Activated CD8-positive, alpha-beta T cell treated with anti-CD3 and anti-CD28 coated beads, Interleukin-2, amount 10 ng/mL, durations not matched to agents 7 days and 5 days (primary cell): ENCODE data around the gene ARMC9. TPM values are rescaled to one million over a fixed set of nuclear protein-coding genes. Genes with fewer than 3 reads are reported as not detected.

Experiments used
- ATAC-seq: fragments of 150-1000 bp; cut with Tn5 transposase; one replicate; pipeline ENCODE4 v1.10.0; 2021; ENCODE audit warnings: moderate library complexity
- CTCF ChIA-PET: fragments of 350-600 bp; sonication (Branson Sonifier 250); formaldehyde crosslinking; loops from one replicate; lab custom pipeline; 2021; ENCODE audit warnings: antibody characterized with exemption; lab: Charles Lee
- POLR2A ChIA-PET: fragments of 350-600 bp; sonication (Branson Sonifier 250); formaldehyde crosslinking; loops from one replicate; lab custom pipeline; 2021; ENCODE audit warnings: antibody characterized with exemption; lab: Charles Lee
- DNase-seq: peaks from one replicate; pipeline ENCODE4 v3.0.0-alpha.2; 2020
- H3K27ac Mint-ChIP-seq: one replicate; pipeline ENCODE4 v1.8.0; 2021; ENCODE audit warnings: mild to moderate bottlenecking, mixed read lengths
- H3K27me3 Mint-ChIP-seq: one replicate; pipeline ENCODE4 v1.8.0; 2021; ENCODE audit warnings: low read depth, mixed read lengths
- H3K36me3 Mint-ChIP-seq: one replicate; pipeline ENCODE4 v1.8.0; 2021; ENCODE audit warnings: low read depth, mixed read lengths
- H3K4me1 Mint-ChIP-seq: one replicate; pipeline ENCODE4 v1.8.0; 2021; ENCODE audit warnings: low read depth, mixed read lengths
- H3K4me3 Mint-ChIP-seq: one replicate; pipeline ENCODE4 v1.8.0; 2021; ENCODE audit warnings: mild to moderate bottlenecking, mixed read lengths
- H3K9me3 Mint-ChIP-seq: one replicate; pipeline ENCODE4 v1.8.0; 2022; ENCODE audit warnings: mixed read lengths; ENCODE audit not compliant: insufficient read depth
- total RNA-seq, 2 experiments: library from RNA; stranded (reverse); gene quantifications; one replicate each; pipeline ENCODE4 v1.2.3, GENCODE V29; 2021

ARMC9 gene
- under 1 TPM; 0.65 to 0.92 TPM for total RNA-seq

- DNase-seq (peak; percentile 76), ATAC-seq (peak; percentile 96)
- H3K27ac Mint-ChIP-seq = peak within 1 kb of the TSS; percentile 76
- POLR2A ChIA-PET = no interaction called here
- peaks cover 14% of the 10 kb centered on the region for H3K4me1 Mint-ChIP-seq
- H3K36me3 Mint-ChIP-seq = no peaks in the 10 kb centered on the region
- CTCF ChIA-PET = interaction anchor here (1.0 to 1.7 kb wide), 2 partner anchors 31 to 94 kb away, joined by 4 to 5 read pairs; no protein-coding TSS in a partner anchor
- peak within 1 kb of the TSS; percentile 88 for H3K4me3 Mint-ChIP-seq
- H3K9me3 Mint-ChIP-seq = no peaks in the 10 kb centered on the region
- peaks cover 25% of the 10 kb centered on the region for H3K27me3 Mint-ChIP-seq
Measured at GRCh38 chr2:231198291-231199173, at the start of gene ARMC9. ARMC9 (plus strand) TSS chr2:231198631; CDS start chr2:231206239, 7,608 bp downstream.

- Mint-ChIP-seq H3K27ac (no peak overlapping the region), H3K4me1 (no peaks in the 10 kb centered on the region), H3K36me3 (peaks cover 31% of the 10 kb centered on the region), H3K27me3 (no peaks in the 10 kb centered on the region), H3K4me3 (no peak overlapping the region), H3K9me3 (no peaks in the 10 kb centered on the region)
- DNase-seq (no peak), ATAC-seq (no peak)
- CTCF ChIA-PET = no interaction called here
- POLR2A ChIA-PET = no interaction called here
Measured at GRCh38 chr2:231152800-231153557, 45.5 kb upstream of the ARMC9 start.

GRCh38 chr2:231159306-231159705 lies 39.1 kb upstream of the ARMC9 start:
- H3K27ac Mint-ChIP-seq = no peak overlapping the region
- CTCF ChIA-PET = interaction anchor here (1.5 kb wide), 1 partner anchor 9 kb away, joined by 3 read pairs; no protein-coding TSS in a partner anchor
- H3K36me3 Mint-ChIP-seq = peaks cover 29% of the 10 kb centered on the region
- no peaks in the 10 kb centered on the region for H3K9me3 Mint-ChIP-seq
- no peaks in the 10 kb centered on the region for H3K27me3 Mint-ChIP-seq
- H3K4me3 Mint-ChIP-seq = no peak overlapping the region
- H3K4me1 Mint-ChIP-seq = peaks cover 15% of the 10 kb centered on the region
- POLR2A ChIA-PET = no interaction called here
- ATAC-seq = no peak
- DNase-seq = no peak

- no peaks in the 10 kb centered on the region for H3K27me3 Mint-ChIP-seq
Measured at GRCh38 chr2:231160701-231161100, 37.7 kb upstream of the ARMC9 start.

GRCh38 chr2:231161252-231161839 lies 37.1 kb upstream of the ARMC9 start:
- POLR2A ChIA-PET = no interaction called here
- no peaks in the 10 kb centered on the region for H3K9me3 Mint-ChIP-seq
- H3K4me1 Mint-ChIP-seq = peaks cover 15% of the 10 kb centered on the region
- CTCF ChIA-PET = interaction anchor here (1.3 to 1.6 kb wide), 2 partner anchors 10 to 19 kb away, joined by 3 to 4 read pairs; no protein-coding TSS in a partner anchor
- H3K36me3 Mint-ChIP-seq = peaks cover 35% of the 10 kb centered on the region
- DNase-seq = no peak
- peak overlapping the region; percentile 22 for H3K27ac Mint-ChIP-seq
- no peaks in the 10 kb centered on the region for H3K27me3 Mint-ChIP-seq
- H3K4me3 Mint-ChIP-seq = no peak overlapping the region
- ATAC-seq = peak; percentile 68

More at GRCh38 chr2:231160701-231161100, 37.7 kb upstream of the ARMC9 start:
- H3K27ac Mint-ChIP-seq = no peak overlapping the region
- peaks cover 15% of the 10 kb centered on the region for H3K4me1 Mint-ChIP-seq
- no peak for ATAC-seq
- no peak overlapping the region for H3K4me3 Mint-ChIP-seq
- no peak for DNase-seq
- H3K9me3 Mint-ChIP-seq = no peaks in the 10 kb centered on the region
- H3K36me3 Mint-ChIP-seq = peaks cover 30% of the 10 kb centered on the region
- POLR2A ChIA-PET = no interaction called here
- CTCF ChIA-PET = no interaction called here

GRCh38 chr2:231161877-231162329 lies 36.5 kb upstream of the ARMC9 start:
- ChIA-PET POLR2A (no interaction called here), CTCF (interaction anchor here (1.0 to 1.6 kb wide), 3 partner anchors 11 to 244 kb away, joined by 3 to 4 read pairs (median 3); no protein-coding TSS in a partner anchor)
- H3K36me3 Mint-ChIP-seq = peaks cover 39% of the 10 kb centered on the region
- ATAC-seq (no peak), DNase-seq (no peak)
- peaks cover 15% of the 10 kb centered on the region for H3K4me1 Mint-ChIP-seq
- H3K4me3 Mint-ChIP-seq = no peak overlapping the region
- H3K27ac Mint-ChIP-seq = no peak overlapping the region
- no peaks in the 10 kb centered on the region for H3K9me3 Mint-ChIP-seq
- H3K27me3 Mint-ChIP-seq = no peaks in the 10 kb centered on the region

- Mint-ChIP-seq H3K9me3 (no peaks in the 10 kb centered on the region), H3K4me3 (no peak overlapping the region), H3K27ac (no peak overlapping the region), H3K4me1 (peaks cover 15% of the 10 kb centered on the region), H3K27me3 (no peaks in the 10 kb centered on the region), H3K36me3 (peaks cover 50% of the 10 kb centered on the region)
- ChIA-PET POLR2A (no interaction called here), CTCF (interaction anchor here (1.6 kb wide), 1 partner anchor 17 kb away, joined by 4 read pairs; no protein-coding TSS in a partner anchor)
- ATAC-seq = no peak
- DNase-seq = no peak
Measured at GRCh38 chr2:231163011-231163410, 35.4 kb upstream of the ARMC9 start.

GRCh38 chr2:231163414-231164095 lies 34.9 kb upstream of the ARMC9 start:
- DNase-seq = no peak
- H3K4me1 Mint-ChIP-seq = peaks cover 17% of the 10 kb centered on the region
- CTCF ChIA-PET = no interaction called here
- H3K9me3 Mint-ChIP-seq = no peaks in the 10 kb centered on the region
- H3K27me3 Mint-ChIP-seq = no peaks in the 10 kb centered on the region
- peaks cover 50% of the 10 kb centered on the region for H3K36me3 Mint-ChIP-seq
- ATAC-seq = no peak
- H3K27ac Mint-ChIP-seq = no peak overlapping the region
- H3K4me3 Mint-ChIP-seq = no peak overlapping the region
- POLR2A ChIA-PET = no interaction called here

- Mint-ChIP-seq H3K4me3 (no peak overlapping the region), H3K27ac (peak overlapping the region; percentile 16), H3K27me3 (no peaks in the 10 kb centered on the region), H3K9me3 (no peaks in the 10 kb centered on the region), H3K4me1 (peaks cover 2% of the 10 kb centered on the region), H3K36me3 (peaks cover 53% of the 10 kb centered on the region)
- DNase-seq (no peak), ATAC-seq (no peak)
- POLR2A ChIA-PET = no interaction called here
- CTCF ChIA-PET = interaction anchor here (0.9 to 1.4 kb wide), 3 partner anchors 9 to 31 kb away, joined by 3 to 5 read pairs (median 3); partner anchors contain the start of gene ARMC9
Measured at GRCh38 chr2:231167745-231168459, 30.5 kb upstream of the ARMC9 start.

GRCh38 chr2:231168460-231169139 lies 29.8 kb upstream of the ARMC9 start:
- Mint-ChIP-seq H3K27ac (no peak overlapping the region), H3K27me3 (no peaks in the 10 kb centered on the region), H3K4me1 (peaks cover 2% of the 10 kb centered on the region), H3K9me3 (no peaks in the 10 kb centered on the region), H3K36me3 (peaks cover 48% of the 10 kb centered on the region), H3K4me3 (no peak overlapping the region)
- DNase-seq (no peak), ATAC-seq (no peak)
- CTCF ChIA-PET = interaction anchor here (0.9 to 1.3 kb wide), 2 partner anchors 10 to 30 kb away, joined by 3 to 5 read pairs; partner anchors contain the start of gene ARMC9
- POLR2A ChIA-PET = no interaction called here
